ENCODE results near the gene CDV3. TPM values are rescaled to one million over a fixed set of nuclear protein-coding genes. Genes with fewer than 3 reads are reported as not detected.

The CDV3 gene
- total RNA-seq, 1 experiment from 2014 or later = 173 TPM

DNA sequence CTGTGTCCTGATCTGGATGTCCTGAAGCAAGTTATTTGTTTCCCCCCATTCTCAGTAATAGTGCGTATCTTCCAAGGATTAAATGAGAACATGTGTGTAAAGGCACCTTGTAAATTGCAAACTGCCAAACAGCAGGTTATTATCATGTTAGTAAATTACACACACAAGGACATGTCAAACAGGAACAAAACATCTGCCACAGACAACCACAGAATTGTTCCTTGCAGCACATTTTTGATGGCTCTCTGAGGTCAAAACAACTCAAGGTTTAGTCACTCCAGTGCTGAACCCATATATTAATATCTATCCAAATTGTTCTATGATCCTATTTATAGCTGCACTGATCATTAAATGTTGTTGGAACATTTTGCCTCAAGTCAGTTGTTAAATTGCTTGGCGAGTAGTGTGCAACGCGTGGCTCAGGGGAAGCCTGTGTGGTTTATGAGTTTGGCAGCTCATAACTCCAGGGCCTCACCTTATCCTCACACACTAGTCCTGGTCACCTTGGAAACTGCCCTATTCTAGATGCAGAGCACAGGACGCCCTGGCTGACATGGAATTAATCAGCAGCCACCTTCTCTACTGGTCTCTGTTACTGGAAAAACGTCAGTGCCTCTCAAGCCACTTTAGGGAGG is 46.3 kb upstream of the CDV3 start:
- no peak overlapping the region for H2BK20ac ChIP-seq (ENCODE audit: low read depth, low read length, poor library complexity, severe bottlenecking)
- no peaks in the 10 kb centered on the region for H3K4me1 ChIP-seq (ENCODE audit: insufficient read depth, low read length)
- no peak overlapping the region for H2AFZ ChIP-seq (ENCODE audit: low read length)
- H3K79me1 ChIP-seq (ENCODE audit: insufficient read depth, low read depth, low read length, poor library complexity, severe bottlenecking) = no peaks in the 10 kb centered on the region
- WGBS (ENCODE audit: extremely low coverage, insufficient read length, low lambda C conversion rate) = no CpG with 5 or more reads among the region's 6 CpGs
- H3K23ac ChIP-seq (ENCODE audit: insufficient read length, low read depth, low read length) = no peak overlapping the region
- H4K91ac ChIP-seq (ENCODE audit: insufficient read length, low read depth, low read length) = no peak overlapping the region
- no peaks in the 10 kb centered on the region for H3K23me2 ChIP-seq (ENCODE audit: insufficient read length, low read depth, low read length, poor library complexity, severe bottlenecking)
- H3K27ac ChIP-seq (ENCODE audit: insufficient read length, low read depth, low read length) = no peak overlapping the region
- no peak overlapping the region for H3K4ac ChIP-seq (ENCODE audit: low read depth, low read length)
- no peaks in the 10 kb centered on the region for H3K79me2 ChIP-seq (ENCODE audit: insufficient read depth, low read length)
- H3K14ac ChIP-seq (ENCODE audit: insufficient read depth, low read length) = no peak overlapping the region
- no peak overlapping the region for H2BK15ac ChIP-seq (ENCODE audit: low read depth, low read length)
- DNase-seq = no peak
- no peak overlapping the region for H3K27ac Mint-ChIP-seq
- H3T11ph ChIP-seq (ENCODE audit: low read length) = no peak overlapping the region
- no peak overlapping the region for H3K4me3 Mint-ChIP-seq
- H3K36me3 Mint-ChIP-seq (ENCODE audit: insufficient read depth in 1 of 3, low read depth in 3 of 3) = peaks cover 0 to 2% (median 0%) of the 10 kb centered on the region in 3 experiments; a peak in 1 of 7 replicates
- no peak overlapping the region for H3K18ac ChIP-seq (ENCODE audit: insufficient read length, low read depth, low read length)
- H3K27me3 ChIP-seq (ENCODE audit: insufficient read depth, low read length) = no peaks in the 10 kb centered on the region
- no peak overlapping the region for H3K9ac ChIP-seq (ENCODE audit: extremely low read depth, insufficient read length, low read length)
- H3K9me3 Mint-ChIP-seq = peaks cover 3 to 6% of the 10 kb centered on the region in 2 experiments; a peak in 3 of 5 replicates
- no peak overlapping the region for H2BK5ac ChIP-seq (ENCODE audit: insufficient read length, low read length)
- no peak overlapping the region for H2BK12ac ChIP-seq (ENCODE audit: insufficient read length, low read depth, low read length)
- no peak overlapping the region for H3K56ac ChIP-seq (ENCODE audit: insufficient read length, low read depth, low read length)
- no peak overlapping the region for H3K4me2 ChIP-seq (ENCODE audit: insufficient read depth, insufficient read length, low read length)
- no peak overlapping the region for H2BK120ac ChIP-seq (ENCODE audit: low read depth, low read length, poor library complexity, severe bottlenecking)
- no peak overlapping the region for H4K8ac ChIP-seq (replicated peaks; ENCODE audit: insufficient read length, low read depth, low read length)
- H4K20me1 ChIP-seq (ENCODE audit: control insufficient read depth, insufficient read depth, insufficient read length) = no peaks in the 10 kb centered on the region
- H4K5ac ChIP-seq (ENCODE audit: insufficient read length, low read depth, low read length) = no peak overlapping the region
- peaks cover 5% of the 10 kb centered on the region for H3K9me3 ChIP-seq (ENCODE audit: control insufficient read depth, low read depth, low read length)
- H3K27me3 Mint-ChIP-seq (ENCODE audit: low read depth) = no peaks in the 10 kb centered on the region; the same call in 1 of the 2 replicates
- no peak overlapping the region for H2AK5ac ChIP-seq (ENCODE audit: insufficient read length, low read length)
- H3K4me1 Mint-ChIP-seq = peaks cover 0 to under 1% of the 10 kb centered on the region in 2 experiments; a peak in 1 of 4 replicates
- TF ChIP-seq, protein P1, sequence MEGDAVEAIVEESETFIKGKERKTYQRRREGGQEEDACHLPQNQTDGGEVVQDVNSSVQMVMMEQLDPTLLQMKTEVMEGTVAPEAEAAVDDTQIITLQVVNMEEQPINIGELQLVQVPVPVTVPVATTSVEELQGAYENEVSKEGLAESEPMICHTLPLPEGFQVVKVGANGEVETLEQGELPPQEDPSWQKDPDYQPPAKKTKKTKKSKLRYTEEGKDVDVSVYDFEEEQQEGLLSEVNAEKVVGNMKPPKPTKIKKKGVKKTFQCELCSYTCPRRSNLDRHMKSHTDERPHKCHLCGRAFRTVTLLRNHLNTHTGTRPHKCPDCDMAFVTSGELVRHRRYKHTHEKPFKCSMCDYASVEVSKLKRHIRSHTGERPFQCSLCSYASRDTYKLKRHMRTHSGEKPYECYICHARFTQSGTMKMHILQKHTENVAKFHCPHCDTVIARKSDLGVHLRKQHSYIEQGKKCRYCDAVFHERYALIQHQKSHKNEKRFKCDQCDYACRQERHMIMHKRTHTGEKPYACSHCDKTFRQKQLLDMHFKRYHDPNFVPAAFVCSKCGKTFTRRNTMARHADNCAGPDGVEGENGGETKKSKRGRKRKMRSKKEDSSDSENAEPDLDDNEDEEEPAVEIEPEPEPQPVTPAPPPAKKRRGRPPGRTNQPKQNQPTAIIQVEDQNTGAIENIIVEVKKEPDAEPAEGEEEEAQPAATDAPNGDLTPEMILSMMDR (conservative IDR thresholded peaks at IDR 0.05) = no peak

Measured in H9 (cell line).